Sigmoid colon (tissue), 4 donors: ENCODE results near the gene GYS2.

Source experiments
- CTCF ChIP-seq, 4 experiments: fragments of 450-650 bp in 3 of 4; fragments of 200-600 bp in 1 of 4; IDR thresholded peaks; one replicate each; pipeline ENCODE4 v1.5.1; 2016 to 2019; ENCODE audit warnings: antibody characterized with exemption in 4 of 4, mild to moderate bottlenecking in 3 of 4, moderate library complexity in 2 of 4
- EP300 ChIP-seq, 4 donors: sonication (generic); formaldehyde crosslinking; IDR thresholded peaks; one replicate each; pipeline ENCODE4 v1.6.1; 2017; ENCODE audit warnings: antibody characterized with exemption in 4 of 4
- POLR2AphosphoS5 ChIP-seq, 4 donors: sonication (generic); formaldehyde crosslinking; IDR thresholded peaks; one replicate each; pipeline ENCODE4 v1.6.1; 2017; ENCODE audit warnings: antibody characterized with exemption in 4 of 4

GRCh38 chr12:21615431-21615830, 10.8 kb upstream of the GYS2 start:
- no peak for TF ChIP-seq EP300 (IDR thresholded peaks at IDR 0.05)
- TF ChIP-seq CTCF (IDR thresholded peaks at IDR 0.05): no peak
- TF ChIP-seq POLR2AphosphoS5 (IDR thresholded peaks at IDR 0.05): no peak
